Breast epithelium (tissue), 3 donors: ENCODE measurements around the gene TOPBP1.

Experiments
- CTCF ChIP-seq, 3 donors: fragments of 450-650 bp; IDR thresholded peaks; one replicate each; pipeline ENCODE4 v1.5.1; 2016 to 2017; ENCODE audit warnings: antibody characterized with exemption in 3 of 3, mild to moderate bottlenecking in 3 of 3, moderate library complexity in 3 of 3
- POLR2AphosphoS5 ChIP-seq, 3 donors: sonication (generic); formaldehyde crosslinking; IDR thresholded peaks; one replicate each; pipeline ENCODE4 v1.6.1; 2017; ENCODE audit warnings: antibody characterized with exemption in 3 of 3

- TF ChIP-seq CTCF (IDR thresholded peaks at IDR 0.05) (no peak), POLR2AphosphoS5 (IDR thresholded peaks at IDR 0.05) (no peak)
These were observed 72.2 kb downstream of the TOPBP1 start for GRCh38 chr3:133589503-133589902.
